ENCODE data around the gene ZNF319.
"Not testable (repeated sequence)": the region's sequence is repeated elsewhere in the genome, so short reads cannot be mapped to it uniquely, and the experiment has no call there.

ZNF319 gene

DNA sequence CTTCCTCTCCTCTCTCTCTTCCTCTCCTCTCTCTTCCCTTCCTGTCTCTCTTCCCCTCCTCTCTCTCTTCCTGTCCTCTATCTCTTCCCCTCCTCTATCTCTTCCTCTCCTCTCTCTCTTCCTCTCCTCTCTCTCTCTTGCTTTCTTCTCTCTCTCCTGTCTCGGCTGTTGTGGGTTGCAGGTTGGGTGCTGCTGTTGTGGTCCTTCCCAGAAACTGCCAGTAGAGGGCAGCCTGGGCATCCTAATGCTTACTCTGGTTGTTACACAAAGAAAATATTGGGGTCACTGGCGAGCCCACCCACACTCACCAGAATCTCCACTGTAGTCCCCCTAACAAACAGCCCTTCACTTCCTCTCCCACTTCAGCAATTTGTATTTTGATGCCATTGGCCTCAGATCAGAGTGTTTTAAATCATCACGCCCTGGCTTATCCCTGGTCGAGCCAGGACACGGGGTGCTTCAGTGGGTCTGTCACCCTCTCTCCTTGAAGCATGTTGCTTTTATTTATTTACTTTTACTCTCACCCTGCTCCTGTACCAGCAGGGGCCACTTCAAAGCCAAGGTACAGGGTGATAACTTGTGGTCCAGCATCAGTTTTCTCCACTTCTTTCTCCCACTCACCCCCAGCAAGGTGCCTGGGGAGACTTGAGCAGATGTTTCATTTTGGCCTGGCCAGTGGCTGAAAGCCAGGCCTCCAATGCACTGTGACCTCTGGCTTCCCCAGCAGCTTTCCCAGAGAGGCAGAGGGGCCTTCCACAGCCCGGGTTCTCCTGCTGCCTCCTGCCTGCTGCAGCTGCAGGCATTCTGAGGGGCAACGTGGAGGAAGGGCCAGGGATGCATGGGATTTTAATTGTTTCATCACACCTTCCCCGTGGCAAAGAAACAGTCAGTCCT is 20.4 kb upstream of the ZNF319 start:
- DNase-seq: peak; percentile 65

- no peak for DNase-seq
Observed at GRCh38 chr16:58019866-58020538, 19.5 kb upstream of the ZNF319 start.

GRCh38 chr16:58018803-58019202 is 18.3 kb upstream of the ZNF319 start:
- DNase-seq: no peak

DNA sequence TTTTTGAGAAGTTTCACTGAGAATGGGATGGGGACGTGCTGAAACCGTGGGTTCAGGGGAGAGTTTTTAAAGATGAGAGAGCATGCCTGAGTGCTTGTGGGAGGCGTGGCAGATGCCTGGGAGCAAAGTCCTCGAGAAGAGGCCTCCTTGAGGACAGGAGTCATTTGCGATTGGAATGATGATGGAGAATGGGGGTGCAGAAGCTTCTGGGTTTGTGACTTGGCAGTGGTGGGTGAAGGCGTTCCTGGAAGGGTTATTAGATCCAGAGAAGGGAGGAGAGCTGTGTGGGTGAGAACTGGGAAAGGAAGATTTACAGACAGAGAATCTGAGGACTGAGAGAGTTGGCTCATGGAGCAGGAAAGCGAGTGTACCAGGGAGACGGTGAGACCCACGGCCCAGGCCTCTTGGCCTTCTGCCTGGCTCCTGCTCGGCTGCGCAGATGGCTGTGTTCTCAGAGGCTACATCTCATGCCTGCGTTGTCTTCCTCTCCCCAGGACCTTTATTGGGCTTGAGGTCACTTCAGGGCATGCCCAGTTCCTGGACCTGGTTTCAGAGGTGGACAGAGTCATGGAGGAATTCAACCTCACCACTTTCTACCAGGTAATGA is 16.5 kb upstream of the ZNF319 start:
- no peak for DNase-seq

GRCh38 chr16:58013201-58013956 is 12.9 kb upstream of the ZNF319 start:
- no peak for DNase-seq

DNA sequence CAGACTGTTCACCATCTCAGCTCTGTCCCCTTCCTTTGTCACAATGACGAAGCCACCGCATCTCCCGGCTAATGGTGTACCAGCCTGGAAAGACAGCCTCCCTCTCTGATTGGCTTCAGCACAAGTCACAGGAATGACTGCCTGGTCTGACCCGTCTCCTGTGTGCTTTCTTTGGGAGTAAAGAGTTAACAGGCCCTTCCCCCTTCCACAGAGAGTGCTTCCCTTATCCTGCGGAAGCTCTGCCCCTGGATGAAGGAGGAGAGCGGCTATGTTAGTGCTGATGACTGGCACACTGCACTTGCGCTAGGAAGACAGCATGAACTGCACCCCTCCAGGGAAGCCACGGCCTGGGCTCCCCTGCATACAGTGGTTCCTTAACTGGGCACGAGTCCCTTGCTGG is 12.0 kb upstream of the ZNF319 start:
- DNase-seq: no peak

- no peak for DNase-seq
Observed at GRCh38 chr16:58011652-58012051, 11.2 kb upstream of the ZNF319 start.

DNA sequence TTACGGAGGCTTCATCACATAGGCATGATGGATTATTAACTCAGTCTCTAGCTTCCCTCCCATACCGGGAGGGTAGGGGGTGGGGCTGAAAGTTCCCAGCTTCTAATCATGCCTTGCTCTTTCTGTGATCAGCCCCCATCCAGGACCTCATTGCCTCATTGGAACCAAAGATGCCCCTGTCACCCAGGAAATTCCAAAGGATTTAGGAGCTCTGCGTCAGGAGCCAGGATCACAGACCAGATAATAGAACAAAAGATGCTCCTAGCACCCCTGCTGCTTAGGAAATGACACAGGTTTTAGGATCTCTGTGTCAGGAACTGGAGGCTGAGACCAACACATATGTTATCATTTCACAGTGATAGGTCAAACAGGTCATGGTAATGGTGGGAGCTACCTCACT is 10.4 kb upstream of the ZNF319 start:
- DNase-seq: no peak

GRCh38 chr16:58009856-58010416 is 9.5 kb upstream of the ZNF319 start:
- no peak for DNase-seq

DNA sequence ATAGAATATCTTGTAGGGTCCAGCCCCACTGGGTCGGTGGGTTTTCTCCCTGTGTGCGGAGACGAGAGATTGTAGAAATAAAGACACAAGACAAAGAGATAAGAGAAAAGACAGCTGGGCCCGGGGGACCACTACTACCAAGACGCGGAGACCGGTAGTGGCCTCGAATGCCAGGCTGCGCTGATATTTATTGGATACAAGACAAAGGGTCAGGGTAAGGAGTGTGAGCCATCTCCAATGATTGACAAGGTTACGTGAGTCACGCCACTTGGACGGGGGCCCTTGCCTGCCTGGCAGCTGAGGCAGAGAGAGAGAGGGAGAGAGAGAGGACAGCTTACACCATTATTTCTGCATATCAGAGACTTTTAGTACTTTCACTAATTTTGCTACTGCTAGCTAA is 4.3 kb upstream of the ZNF319 start:
- not testable (repeated sequence) for DNase-seq

GRCh38 chr16:58002936-58003335 is 2.5 kb upstream of the ZNF319 start:
- no peak for DNase-seq

DNA sequence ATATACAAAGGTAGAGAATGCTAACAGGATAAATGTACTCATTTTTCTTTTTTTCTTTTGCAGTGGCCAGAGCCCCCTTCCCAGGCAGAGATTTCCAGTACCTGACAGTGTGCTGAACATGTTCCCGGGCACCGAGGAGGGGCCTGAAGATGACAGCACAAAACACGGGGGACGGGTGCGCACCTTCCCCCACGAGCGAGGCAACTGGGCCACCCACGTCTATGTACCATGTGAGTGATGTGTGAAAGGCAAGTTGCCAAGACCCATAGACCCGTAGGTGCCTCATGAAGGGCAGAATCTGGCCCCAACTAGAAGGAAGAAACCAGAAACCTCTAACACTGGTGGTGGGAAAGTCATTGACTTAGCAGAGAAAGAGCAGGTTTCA is 1.9 kb upstream of the ZNF319 start:
- no peak for DNase-seq

- DNase-seq: no peak
Observed at GRCh38 chr16:58001781-58002415, 1.4 kb upstream of the ZNF319 start.

DNA sequence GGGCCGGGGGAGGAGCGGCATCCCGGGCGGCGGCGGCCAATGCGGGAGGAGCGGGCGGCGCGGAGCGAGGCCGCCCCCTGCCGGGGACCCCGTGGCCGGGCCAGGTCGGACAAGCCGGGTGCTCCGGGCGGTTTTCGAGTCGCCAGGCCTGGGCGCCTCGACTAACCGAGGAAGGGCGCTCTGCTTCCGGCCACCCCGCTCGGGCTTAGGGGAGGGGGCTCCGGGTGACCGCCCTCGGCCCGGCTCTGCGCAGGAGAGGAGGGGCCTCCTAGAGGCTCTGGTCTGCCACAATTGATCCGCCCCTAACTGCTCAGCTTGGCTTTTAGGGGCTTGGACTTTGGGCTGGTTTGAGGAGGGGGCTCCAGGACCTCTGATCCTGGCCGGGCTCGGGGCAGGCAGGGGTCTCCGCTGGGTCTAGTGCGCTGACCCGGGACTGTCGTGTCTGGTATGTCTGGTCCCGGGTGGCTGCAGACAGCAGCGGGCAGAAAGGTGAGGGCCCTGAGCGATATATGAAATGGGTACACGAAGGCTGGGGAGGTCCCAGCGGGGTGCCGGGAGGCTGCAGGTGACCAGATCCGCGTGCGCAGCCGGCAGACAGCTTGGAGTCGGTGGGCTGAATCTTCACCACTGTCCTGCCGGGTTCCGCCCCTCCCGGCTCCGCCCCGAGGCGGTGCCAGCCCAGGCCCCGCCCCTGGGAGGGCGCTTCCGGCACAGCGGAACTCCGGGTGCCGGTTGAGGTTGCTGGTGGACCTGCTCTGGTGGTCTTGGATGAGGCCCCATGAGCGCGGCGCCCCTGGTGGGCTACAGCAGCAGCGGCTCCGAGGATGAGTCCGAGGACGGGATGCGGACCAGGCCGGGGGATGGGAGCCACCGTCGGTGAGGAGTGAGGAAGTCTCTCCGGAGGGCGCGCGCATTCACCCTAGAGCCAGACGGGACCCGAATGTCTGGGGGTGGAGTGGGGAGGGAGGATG is 519 bp upstream of the ZNF319 start, which contains the start of gene USB1:
USB1 (plus strand) TSS at position 702 of the 971 bp plus-strand sequence; CDS start at position 779, 77 bp downstream.
- peak; percentile 91 for DNase-seq

- DNase-seq: peak; percentile 52
Observed at GRCh38 chr16:57999366-57999970, 1.0 kb downstream of the ZNF319 start.

- DNase-seq: no peak
Observed at GRCh38 chr16:57998992-57999365, 1.5 kb downstream of the ZNF319 start.

GRCh38 chr16:57998486-57998885 is 2.0 kb downstream of the ZNF319 start:
- DNase-seq: peak; percentile 88

DNA sequence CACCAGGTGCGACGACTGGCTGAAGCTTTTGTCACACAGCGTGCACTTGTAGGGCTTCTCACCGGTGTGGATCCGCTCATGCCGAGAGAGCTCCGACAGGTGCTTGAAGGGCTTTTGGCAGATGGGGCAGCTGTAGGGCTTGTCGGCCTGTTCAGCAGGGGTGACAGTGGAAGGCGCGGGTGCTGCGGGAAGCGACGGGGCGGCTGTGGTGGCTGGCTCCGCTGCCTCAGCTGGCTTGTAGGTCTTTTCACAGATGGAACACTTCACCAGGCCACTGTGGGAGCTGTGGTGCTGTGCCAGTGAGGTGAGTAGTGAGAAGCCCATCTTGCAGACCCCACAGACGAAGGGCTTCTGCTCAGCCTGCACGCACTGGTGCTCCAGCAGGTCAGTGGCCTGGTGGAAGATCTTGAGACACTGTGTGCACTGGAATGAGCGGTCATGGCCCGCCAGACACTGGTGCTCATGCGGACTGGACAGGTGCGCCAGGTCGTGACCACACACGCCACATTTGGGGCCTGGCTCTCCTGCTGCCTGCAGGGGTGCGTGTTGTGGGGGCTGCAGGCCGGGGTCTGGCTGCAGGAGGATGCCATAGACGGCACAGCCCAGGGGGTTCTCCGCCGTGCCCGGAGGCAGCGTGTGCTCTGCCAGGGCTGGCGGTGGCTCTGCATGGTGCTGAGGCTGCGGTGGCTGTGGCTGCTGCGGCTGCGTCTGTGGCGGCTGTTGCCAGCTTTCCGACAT is 2.8 kb downstream of the ZNF319 start:
- DNase-seq: no peak

DNA sequence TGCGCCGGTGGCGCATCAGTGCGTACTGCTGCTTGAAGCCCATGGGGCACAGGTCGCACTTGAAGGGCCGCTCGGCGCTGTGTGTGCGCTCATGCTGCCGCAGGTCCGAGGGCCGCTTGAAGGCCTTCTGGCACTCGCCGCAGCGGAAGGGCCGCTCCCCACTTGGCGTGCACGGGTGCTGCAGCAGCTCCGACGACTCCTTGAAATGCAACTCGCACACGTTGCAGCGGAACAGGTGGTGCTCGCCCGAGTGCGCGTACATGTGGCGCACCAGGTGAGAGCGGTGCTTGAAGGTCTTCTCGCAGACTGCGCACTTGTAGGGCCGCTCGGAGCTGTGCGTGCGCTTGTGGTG is 3.3 kb downstream of the ZNF319 start:
- DNase-seq: no peak
